Thyroid gland (tissue), 4 donors: ENCODE data around the gene SLC36A3. TPM values are rescaled to one million over a fixed set of nuclear protein-coding genes. Genes with fewer than 3 reads are reported as not detected.
"Not testable (repeated sequence)": the region's sequence is repeated elsewhere in the genome, so short reads cannot be mapped to it uniquely, and the experiment has no call there.

Source experiments
- DNase-seq, 2 donors: peaks; one replicate each; pipeline ENCODE4 v3.0.0-alpha.2; 2019
- H3K27ac ChIP-seq, 3 donors: fragments of 200-600 bp; sonication (generic); 1 replicate in 2 of 3; 2 replicates in 1 of 3; pipeline ENCODE4 v1.5.1; 2016 to 2019; ENCODE audit warnings: mild to moderate bottlenecking in 1 of 3, moderate library complexity in 1 of 3
- H3K27me3 ChIP-seq: fragments of 200-600 bp; sonication (generic); one replicate; pipeline ENCODE4 v1.5.1; 2019
- H3K36me3 ChIP-seq, 2 donors: fragments of 200-600 bp; sonication (generic); one replicate each; pipeline ENCODE4 v1.5.1; 2016 to 2019
- H3K4me1 ChIP-seq, 2 donors: fragments of 200-600 bp; sonication (generic); one replicate each; pipeline ENCODE4 v1.5.1; 2017 to 2019
- H3K4me3 ChIP-seq, 3 donors: fragments of 200-600 bp; sonication (generic); replicated peaks in 1 of 3; 1 replicate in 2 of 3; 2 replicates in 1 of 3; pipeline ENCODE4 v1.5.1; 2016; ENCODE audit warnings: mild to moderate bottlenecking in 1 of 3
- H3K9me3 ChIP-seq: fragments of 200-600 bp; sonication (generic); one replicate; pipeline ENCODE4 v1.5.1; 2017
- CTCF ChIP-seq, 6 experiments: fragments of 200-600 bp in 3 of 6; fragments of 450-650 bp in 3 of 6; sonication (generic) in 3 of 6; IDR thresholded peaks; one replicate each; pipeline ENCODE4 v1.5.1; 2016 to 2019; ENCODE audit warnings: antibody characterized with exemption in 6 of 6, mild to moderate bottlenecking in 2 of 6, inconsistent platforms in 1 of 6, moderate library complexity in 1 of 6
- POLR2A ChIP-seq, 2 donors: fragments of 450-650 bp; IDR thresholded peaks; one replicate each; pipeline ENCODE4 v1.6.1; 2017; ENCODE audit warnings: antibody characterized with exemption in 2 of 2, mild to moderate bottlenecking in 2 of 2, moderate library complexity in 1 of 2
- WGBS, 2 donors: methylation state at CpG; one replicate each; pipeline ENCODE4 v1.1.5; 2017; 5-methylcytosine and 5-hydroxymethylcytosine counted together
- intact Hi-C: fragments of 100-400 bp; cut with DNase I; formaldehyde crosslinking; loops from one replicate; pipeline ENCODE4 v1.15.1; 2023
- total RNA-seq, 4 donors: library from RNA; depleted of rRNA; stranded (reverse); fragments of >200 nt; gene quantifications; one replicate each; pipeline ENCODE4 v1.2.3, GENCODE V29; 2016

Gene SLC36A3
- total RNA-seq, 4 donors from 2014 or later: not detected

GRCh38 chr5:151317871-151318270 lies 14.3 kb upstream of the SLC36A3 start:
- Histone ChIP-seq H3K4me3 (no peak overlapping the region), H3K36me3 (no peaks in the 10 kb centered on the region), H3K9me3 (no peaks in the 10 kb centered on the region), H3K4me1 (peaks cover 6 to 11% of the 10 kb centered on the region in 2 donors), H3K27me3 (no peaks in the 10 kb centered on the region), H3K27ac (no peak overlapping the region)
- intact Hi-C loops: no loop called here
- DNase-seq: no peak
- 80 to 83% methylated on average over 2 of the region's 2 CpGs for WGBS, 2 donors
- TF ChIP-seq POLR2A (IDR thresholded peaks at IDR 0.05) (no peak), CTCF (IDR thresholded peaks at IDR 0.05) (no peak)

- Histone ChIP-seq H3K9me3 (no peaks in the 10 kb centered on the region), H3K4me1 (peaks cover 6 to 11% of the 10 kb centered on the region in 2 donors), H3K4me3 (no peak overlapping the region), H3K36me3 (no peaks in the 10 kb centered on the region), H3K27ac (no peak overlapping the region), H3K27me3 (no peaks in the 10 kb centered on the region)
- intact Hi-C loops: no loop called here
- 52% methylated on average over 8 of the region's 8 CpGs for WGBS, 2 donors
- DNase-seq: peak; percentile 70 to 77
- TF ChIP-seq CTCF (IDR thresholded peaks at IDR 0.05) (peak; percentile 62 to 93 (median 76)), POLR2A (IDR thresholded peaks at IDR 0.05) (no peak)
Observed at GRCh38 chr5:151315998-151316597, 12.5 kb upstream of the SLC36A3 start.

- WGBS, 2 donors: 44 to 61% methylated on average over 2 of the region's 2 CpGs
Observed at GRCh38 chr5:151313357-151313756, 9.8 kb upstream of the SLC36A3 start.

GRCh38 chr5:151312756-151313324 lies 9.3 kb upstream of the SLC36A3 start:
- no peak overlapping the region for H3K4me3 ChIP-seq
- H3K36me3 ChIP-seq: no peaks in the 10 kb centered on the region
- H3K9me3 ChIP-seq: no peaks in the 10 kb centered on the region
- WGBS, 2 donors: 40 to 57% methylated on average over 5 of the region's 5 CpGs
- H3K4me1 ChIP-seq: no peaks in the 10 kb centered on the region
- TF ChIP-seq POLR2A (IDR thresholded peaks at IDR 0.05) (no peak), CTCF (IDR thresholded peaks at IDR 0.05) (no peak)
- no peak overlapping the region for H3K27ac ChIP-seq
- peak in 1 of 2 donors; percentile 11 for DNase-seq
- intact Hi-C loops: no loop called here
- no peaks in the 10 kb centered on the region for H3K27me3 ChIP-seq

More at GRCh38 chr5:151313357-151313756, 9.8 kb upstream of the SLC36A3 start:
- Histone ChIP-seq H3K27me3 (no peaks in the 10 kb centered on the region), H3K36me3 (no peaks in the 10 kb centered on the region), H3K27ac (no peak overlapping the region), H3K4me3 (no peak overlapping the region), H3K4me1 (no peaks in the 10 kb centered on the region), H3K9me3 (no peaks in the 10 kb centered on the region)
- intact Hi-C loops: no loop called here
- TF ChIP-seq POLR2A (IDR thresholded peaks at IDR 0.05): no peak
- TF ChIP-seq CTCF (IDR thresholded peaks at IDR 0.05): no peak
- DNase-seq: no peak

GRCh38 chr5:151310932-151311331 lies 7.4 kb upstream of the SLC36A3 start:
- Histone ChIP-seq H3K27ac (no peak overlapping the region), H3K27me3 (no peaks in the 10 kb centered on the region), H3K9me3 (no peaks in the 10 kb centered on the region), H3K4me1 (no peaks in the 10 kb centered on the region), H3K36me3 (no peaks in the 10 kb centered on the region), H3K4me3 (no peak overlapping the region)
- intact Hi-C loops: no loop called here
- TF ChIP-seq CTCF (IDR thresholded peaks at IDR 0.05) (no peak), POLR2A (IDR thresholded peaks at IDR 0.05) (no peak)
- no peak for DNase-seq

- intact Hi-C loops, H3K36me3 ChIP-seq, H3K4me3 ChIP-seq, H3K27ac ChIP-seq, H3K4me1 ChIP-seq, H3K27me3 ChIP-seq, DNase-seq, H3K9me3 ChIP-seq: not testable (repeated sequence)
- WGBS, 2 donors: 86 to 96% methylated on average over 15 of the region's 15 CpGs
Observed at GRCh38 chr5:151309821-151310220, 6.3 kb upstream of the SLC36A3 start.

GRCh38 chr5:151309266-151309665 lies 5.7 kb upstream of the SLC36A3 start:
- H3K27ac ChIP-seq: not testable (repeated sequence)

More at GRCh38 chr5:151309266-151309665, 5.7 kb upstream of the SLC36A3 start:
- H3K9me3 ChIP-seq, DNase-seq, intact Hi-C loops, H3K4me1 ChIP-seq, H3K36me3 ChIP-seq, H3K27me3 ChIP-seq, H3K4me3 ChIP-seq: not testable (repeated sequence)
- WGBS, 2 donors: 96% methylated on average over 15 to 17 of the region's 27 CpGs
